Left ventricle myocardium inferior (tissue), 1 donor: Measurements from ENCODE around the gene SCLT1. TPM values are rescaled to one million over a fixed set of nuclear protein-coding genes. Genes with fewer than 3 reads are reported as not detected.
"Not testable (repeated sequence)": the region's sequence is repeated elsewhere in the genome, so short reads cannot be mapped to it uniquely, and the experiment has no call there.

Source experiments
- DNase-seq: peaks from one replicate; pipeline ENCODE4 v3.0.0-alpha.2; 2020
- H3K27ac ChIP-seq: fragments of 200-600 bp; replicated peaks from 2 replicates; pipeline ENCODE4 v1.8.0; 2021
- H3K27me3 ChIP-seq: fragments of 200-600 bp; 2 replicates; pipeline ENCODE4 v1.8.0; 2021; ENCODE audit warnings: low read depth
- H3K36me3 ChIP-seq: fragments of 200-600 bp; 2 replicates; pipeline ENCODE4 v1.8.0; 2021
- H3K4me1 ChIP-seq: fragments of 200-600 bp; 2 replicates; pipeline ENCODE4 v1.8.0; 2021
- H3K4me3 ChIP-seq: fragments of 200-600 bp; 2 replicates; pipeline ENCODE4 v1.8.0; 2021; ENCODE audit warnings: mild to moderate bottlenecking, moderate library complexity
- H3K9me3 ChIP-seq: fragments of 200-600 bp; replicated peaks from 2 replicates; pipeline ENCODE4 v1.8.0; 2021
- intact Hi-C: fragments of 100-400 bp; cut with micrococcal nuclease; formaldehyde crosslinking; loops from one replicate; pipeline ENCODE4 v1.11.0; 2022
- total RNA-seq: library from RNA; stranded (reverse); fragmentation: NEBNext Ultra II Directional; extraction: Animal tissue kit (Norgen Biotek cat#: 25700); gene quantifications from one replicate; pipeline ENCODE4 v1.2.1, GENCODE V29; 2021
- TF ChIP-seq, protein P1 (sequence below): fragments of 200-600 bp; IDR thresholded peaks from 2 replicates; pipeline ENCODE4 v1.8.0; 2021; ENCODE audit warnings: antibody characterized with exemption, mild to moderate bottlenecking, borderline replicate concordance
- donor health status: DM: no; HTN: yes; CAD: no; lungs with severe emphysema.

The SCLT1 gene
- total RNA-seq, 1 donor from 2014 or later: 10.3 TPM

GRCh38 chr4:129129143-129129542 is 35.8 kb upstream of the SCLT1 start:
- Histone ChIP-seq H3K4me1 (no peaks in the 10 kb centered on the region), H3K36me3 (no peaks in the 10 kb centered on the region), H3K27ac (no peak overlapping the region), H3K9me3 (peaks cover 21% of the 10 kb centered on the region), H3K4me3 (no peak overlapping the region), H3K27me3 (no peaks in the 10 kb centered on the region)
- intact Hi-C loops: no loop called here
- TF ChIP-seq, protein P1, sequence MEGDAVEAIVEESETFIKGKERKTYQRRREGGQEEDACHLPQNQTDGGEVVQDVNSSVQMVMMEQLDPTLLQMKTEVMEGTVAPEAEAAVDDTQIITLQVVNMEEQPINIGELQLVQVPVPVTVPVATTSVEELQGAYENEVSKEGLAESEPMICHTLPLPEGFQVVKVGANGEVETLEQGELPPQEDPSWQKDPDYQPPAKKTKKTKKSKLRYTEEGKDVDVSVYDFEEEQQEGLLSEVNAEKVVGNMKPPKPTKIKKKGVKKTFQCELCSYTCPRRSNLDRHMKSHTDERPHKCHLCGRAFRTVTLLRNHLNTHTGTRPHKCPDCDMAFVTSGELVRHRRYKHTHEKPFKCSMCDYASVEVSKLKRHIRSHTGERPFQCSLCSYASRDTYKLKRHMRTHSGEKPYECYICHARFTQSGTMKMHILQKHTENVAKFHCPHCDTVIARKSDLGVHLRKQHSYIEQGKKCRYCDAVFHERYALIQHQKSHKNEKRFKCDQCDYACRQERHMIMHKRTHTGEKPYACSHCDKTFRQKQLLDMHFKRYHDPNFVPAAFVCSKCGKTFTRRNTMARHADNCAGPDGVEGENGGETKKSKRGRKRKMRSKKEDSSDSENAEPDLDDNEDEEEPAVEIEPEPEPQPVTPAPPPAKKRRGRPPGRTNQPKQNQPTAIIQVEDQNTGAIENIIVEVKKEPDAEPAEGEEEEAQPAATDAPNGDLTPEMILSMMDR: no peak
- DNase-seq: no peak

DNA sequence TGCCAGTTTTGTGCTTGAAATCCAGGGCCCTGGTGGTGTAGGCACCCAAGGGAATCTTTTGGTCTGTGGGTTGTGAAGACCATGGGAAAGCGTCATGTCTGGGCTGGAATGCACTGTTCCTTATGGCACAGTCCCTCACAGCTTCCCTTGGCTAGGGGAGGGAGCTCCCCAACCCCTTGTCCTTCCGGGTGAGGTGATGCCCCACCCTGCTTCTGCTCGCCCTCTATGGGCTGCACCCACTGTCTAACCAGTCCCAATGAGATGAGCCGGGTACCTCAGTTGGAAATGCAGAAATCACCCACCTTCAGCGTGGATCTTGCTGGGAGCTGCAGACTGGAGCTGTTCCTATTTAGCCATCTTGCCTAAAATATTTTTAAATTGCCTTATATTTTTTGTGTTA is 33.3 kb upstream of the SCLT1 start:
- H3K27me3 ChIP-seq, H3K27ac ChIP-seq, H3K4me3 ChIP-seq, H3K4me1 ChIP-seq, DNase-seq, H3K36me3 ChIP-seq, intact Hi-C loops: not testable (repeated sequence)
- H3K9me3 ChIP-seq: peaks cover 12% of the 10 kb centered on the region

DNA sequence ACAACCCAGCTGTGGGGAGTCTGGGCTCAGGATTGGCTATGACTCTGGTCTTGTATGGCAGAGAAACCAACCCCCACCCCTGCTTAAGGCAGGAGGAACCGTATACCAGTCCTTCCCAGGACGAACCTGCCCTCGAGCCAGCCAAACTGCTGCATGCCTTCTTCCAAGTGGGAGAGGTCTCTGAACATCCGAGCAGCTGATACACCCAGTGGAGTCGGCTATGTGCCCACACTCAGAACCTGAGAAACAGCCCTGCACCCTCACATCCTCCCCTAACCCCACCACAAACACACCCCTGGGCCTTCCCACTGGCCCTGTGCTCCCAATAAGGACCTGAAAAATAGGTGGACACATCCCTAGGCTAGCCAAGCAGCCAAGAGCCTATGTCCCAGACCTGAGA is 24.4 kb upstream of the SCLT1 start:
- Histone ChIP-seq H3K4me3 (no peak overlapping the region), H3K27me3 (no peaks in the 10 kb centered on the region), H3K36me3 (no peaks in the 10 kb centered on the region), H3K27ac (no peak overlapping the region), H3K4me1 (no peaks in the 10 kb centered on the region), H3K9me3 (no peaks in the 10 kb centered on the region)
- TF ChIP-seq, protein P1: no peak
- intact Hi-C loops: no loop called here
- DNase-seq: no peak

- H3K27me3 ChIP-seq: no peaks in the 10 kb centered on the region
- H3K4me3 ChIP-seq: no peak overlapping the region
- no peaks in the 10 kb centered on the region for H3K9me3 ChIP-seq
- TF ChIP-seq, protein P1: no peak
- peaks cover 15% of the 10 kb centered on the region for H3K4me1 ChIP-seq
- DNase-seq: no peak
- H3K27ac ChIP-seq: no peak overlapping the region
- intact Hi-C loops: no loop called here
- H3K36me3 ChIP-seq: peaks cover 3% of the 10 kb centered on the region
Observed at GRCh38 chr4:129113919-129114318, 20.6 kb upstream of the SCLT1 start.

GRCh38 chr4:129113434-129113833 is 20.1 kb upstream of the SCLT1 start:
- no peaks in the 10 kb centered on the region for H3K27me3 ChIP-seq
- H3K27ac ChIP-seq: no peak overlapping the region
- TF ChIP-seq, protein P1: no peak
- no peaks in the 10 kb centered on the region for H3K9me3 ChIP-seq
- peaks cover 3% of the 10 kb centered on the region for H3K36me3 ChIP-seq
- no peak for DNase-seq
- intact Hi-C loops: no loop called here
- no peak overlapping the region for H3K4me3 ChIP-seq
- peaks cover 15% of the 10 kb centered on the region for H3K4me1 ChIP-seq

DNA sequence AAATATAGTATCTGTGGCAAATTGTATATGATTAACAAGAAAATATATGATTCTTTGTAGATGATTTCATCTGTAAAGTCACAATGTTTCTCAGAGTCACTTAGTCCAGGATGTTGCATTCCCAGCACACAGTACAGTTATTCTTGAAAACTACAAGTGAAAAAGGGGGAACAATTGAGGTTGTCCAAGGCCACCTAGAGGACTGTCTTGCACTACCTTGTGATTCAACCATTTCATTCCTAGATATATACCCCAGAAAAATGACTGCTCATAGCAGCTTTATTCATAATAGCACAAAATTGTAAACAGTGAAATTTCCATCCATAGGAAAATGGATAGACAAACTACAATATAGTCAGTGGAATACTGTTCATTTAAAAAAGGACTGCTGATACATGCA is 18.6 kb upstream of the SCLT1 start:
- H3K4me1 ChIP-seq: peaks cover 15% of the 10 kb centered on the region
- TF ChIP-seq, protein P1: no peak
- DNase-seq: no peak
- no peaks in the 10 kb centered on the region for H3K27me3 ChIP-seq
- H3K4me3 ChIP-seq: no peak overlapping the region
- intact Hi-C loops: no loop called here
- H3K27ac ChIP-seq: no peak overlapping the region
- H3K36me3 ChIP-seq: peaks cover 3% of the 10 kb centered on the region
- H3K9me3 ChIP-seq: no peaks in the 10 kb centered on the region
